CD14-positive monocyte (primary cell): ENCODE results near the gene POLR2J2. TPM values are rescaled to one million over a fixed set of nuclear protein-coding genes. Genes with fewer than 3 reads are reported as not detected.
"Not testable (repeated sequence)": the region's sequence is repeated elsewhere in the genome, so short reads cannot be mapped to it uniquely, and the experiment has no call there.

Source experiments
- DNase-seq, 3 donors: peaks; one replicate each; pipeline ENCODE4 v3.0.0-alpha.2; 2011 to 2022
- H2AFZ ChIP-seq: 2 replicates; pipeline ENCODE4 v1.6.0; 2012; ENCODE audit warnings: mild to moderate bottlenecking, low read depth, low read length, inconsistent platforms; ENCODE audit not compliant: insufficient read depth, poor library complexity, severe bottlenecking
- H3K27ac ChIP-seq, 2 donors: 1 replicate in 1 of 2; 2 replicates in 1 of 2; pipeline ENCODE4 v1.5.1; 2012 to 2013; ENCODE audit warnings: low read length in 2 of 2, control low read depth in 1 of 2, inconsistent platforms in 1 of 2, low read depth in 1 of 2, mild to moderate bottlenecking in 1 of 2
- H3K27me3 ChIP-seq, 2 donors: one replicate each; pipeline versions ENCODE4 v1.6.0 to v1.6.1; 2011 to 2013; ENCODE audit warnings: low read length in 2 of 2; ENCODE audit not compliant: control insufficient read depth in 2 of 2, insufficient read depth in 2 of 2
- H3K36me3 ChIP-seq, 2 donors: replicated peaks in 1 of 2; 1 replicate in 1 of 2; 2 replicates in 1 of 2; pipeline versions ENCODE4 v1.5.1 to v1.6.1; 2012 to 2013; ENCODE audit warnings: low read length in 2 of 2, control low read depth in 1 of 2, inconsistent platforms in 1 of 2, mild to moderate bottlenecking in 1 of 2; ENCODE audit not compliant: insufficient read depth in 2 of 2, control insufficient read depth in 1 of 2
- H3K4me1 ChIP-seq, 2 donors: 1 replicate in 1 of 2; 2 replicates in 1 of 2; pipeline versions ENCODE4 v1.5.1 to v1.6.1; 2012 to 2013; ENCODE audit warnings: low read length in 2 of 2, control low read depth in 1 of 2, inconsistent platforms in 1 of 2, mild to moderate bottlenecking in 1 of 2, moderate library complexity in 1 of 2; ENCODE audit not compliant: insufficient read depth in 2 of 2, control insufficient read depth in 1 of 2
- H3K4me2 ChIP-seq: replicated peaks from 2 replicates; pipeline ENCODE3; 2012; ENCODE audit warnings: low read length, moderate library complexity, mild to moderate bottlenecking; ENCODE audit not compliant: poor library complexity, severe bottlenecking; ENCODE audit errors: extremely low read depth
- H3K4me3 ChIP-seq, 3 experiments: fragments of 200-600 bp in 1 of 3; sonication (generic) in 1 of 3; replicated peaks in 1 of 3; 1 replicate in 2 of 3; 2 replicates in 1 of 3; pipeline ENCODE4 v1.5.1; 2011 to 2013; ENCODE audit warnings: low read length in 3 of 3, mild to moderate bottlenecking in 3 of 3, control low read depth in 2 of 3, low read depth in 2 of 3, inconsistent platforms in 1 of 3, moderate library complexity in 1 of 3
- H3K79me2 ChIP-seq: 2 replicates; pipeline ENCODE4 v1.6.0; 2012; ENCODE audit warnings: mild to moderate bottlenecking, control low read depth, inconsistent platforms, low read length, moderate library complexity; ENCODE audit not compliant: insufficient read depth
- H3K9ac ChIP-seq: 2 replicates; pipeline ENCODE4 v1.6.0; 2017; ENCODE audit warnings: low read length, mild to moderate bottlenecking; ENCODE audit not compliant: insufficient read depth, poor library complexity, severe bottlenecking
- H3K9me3 ChIP-seq, 2 donors: replicated peaks in 1 of 2; 1 replicate in 1 of 2; 2 replicates in 1 of 2; pipeline versions ENCODE4 v1.5.1 to v1.6.1; 2012 to 2013; ENCODE audit warnings: low read length in 2 of 2, control low read depth in 1 of 2; ENCODE audit not compliant: control insufficient read depth in 1 of 2, insufficient read depth in 1 of 2
- H4K20me1 ChIP-seq: 2 replicates; pipeline ENCODE4 v1.6.0; 2012; ENCODE audit warnings: mild to moderate bottlenecking, low read length, control low read depth, moderate library complexity; ENCODE audit not compliant: insufficient read depth
- H3K27ac Mint-ChIP-seq, 7 donors: one replicate each; pipeline ENCODE4 v1.8.0; 2020; ENCODE audit warnings: mild to moderate bottlenecking in 7 of 7, mixed read lengths in 7 of 7, moderate library complexity in 6 of 7, inconsistent platforms in 2 of 7
- H3K27me3 Mint-ChIP-seq, 3 donors: one replicate each; pipeline ENCODE4 v1.8.0; 2021 to 2022; ENCODE audit warnings: low read depth in 3 of 3, mild to moderate bottlenecking in 3 of 3, mixed read lengths in 3 of 3, moderate library complexity in 3 of 3, inconsistent platforms in 1 of 3
- H3K36me3 Mint-ChIP-seq, 2 donors: one replicate each; pipeline ENCODE4 v1.8.0; 2020; ENCODE audit warnings: mixed read lengths in 2 of 2, inconsistent platforms in 1 of 2, mild to moderate bottlenecking in 1 of 2
- H3K4me1 Mint-ChIP-seq: one replicate; pipeline ENCODE4 v1.8.0; 2020; ENCODE audit warnings: mild to moderate bottlenecking, mixed read lengths
- H3K4me3 Mint-ChIP-seq, 2 donors: one replicate each; pipeline ENCODE4 v1.8.0; 2020; ENCODE audit warnings: mild to moderate bottlenecking in 2 of 2, mixed read lengths in 2 of 2, moderate library complexity in 1 of 2
- H3K9me3 Mint-ChIP-seq, 7 donors: one replicate each; pipeline ENCODE4 v1.8.0; 2020 to 2022; ENCODE audit warnings: mixed read lengths in 7 of 7, mild to moderate bottlenecking in 6 of 7, moderate library complexity in 6 of 7, inconsistent platforms in 2 of 7
- WGBS: methylation state at CpG from one replicate; pipeline ENCODE4 v1.1.5; 2013; ENCODE audit warnings: missing lambda C conversion rate; ENCODE audit not compliant: insufficient coverage; 5-methylcytosine and 5-hydroxymethylcytosine counted together
- intact Hi-C, 2 donors: fragments of 100-400 bp; cut with micrococcal nuclease; formaldehyde crosslinking; loops; one replicate each; pipeline versions ENCODE4 v1.15.0 to v1.15.1; 2023
- polyA plus RNA-seq, 3 donors: library from polyadenylated mRNA; depleted of rRNA in 1 of 3; unstranded in 2 of 3; stranded (reverse) in 1 of 3; fragments of 300-500 nt in 2 of 3; fragments of >200 nt in 1 of 3; fragmentation: Illumina TruSeq in 2 of 3; gene quantifications; 1 replicate in 2 of 3; 2 replicates in 1 of 3; pipeline ENCODE4 v1.2.3, GENCODE V29; 2012 to 2021

Gene POLR2J2
- polyA plus RNA-seq, 3 donors: 1.1 to 5.5 (median 1.2) TPM

DNA sequence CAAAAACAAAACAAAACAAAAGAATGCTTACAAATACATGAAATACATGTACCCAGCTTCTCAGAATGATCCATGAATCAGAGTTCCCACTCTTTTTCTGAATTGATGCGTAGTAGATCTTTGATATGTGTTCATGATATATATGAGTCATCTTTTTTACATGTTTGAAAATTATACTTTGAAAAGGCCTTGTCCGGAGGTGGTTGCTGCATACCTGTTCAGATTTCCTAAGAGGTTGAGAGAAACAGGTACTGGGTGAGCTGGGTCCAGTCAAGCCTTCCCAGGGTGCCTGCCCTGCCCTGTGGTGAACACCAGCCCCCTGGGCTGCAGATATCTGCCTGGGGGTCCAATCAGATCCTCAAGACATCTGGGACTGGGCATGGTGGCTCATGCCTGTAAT lies 4.1 kb upstream of the POLR2J2 start:
- H3K36me3 Mint-ChIP-seq, H3K36me3 ChIP-seq, H3K4me2 ChIP-seq, H3K4me1 ChIP-seq, H3K27me3 ChIP-seq, H3K9me3 ChIP-seq, H3K4me3 ChIP-seq, H3K9ac ChIP-seq, H3K9me3 Mint-ChIP-seq, H3K4me1 Mint-ChIP-seq, H2AFZ ChIP-seq, H3K4me3 Mint-ChIP-seq, H3K27me3 Mint-ChIP-seq, H4K20me1 ChIP-seq, H3K27ac ChIP-seq, intact Hi-C loops, DNase-seq, H3K27ac Mint-ChIP-seq, H3K79me2 ChIP-seq: not testable (repeated sequence)
- WGBS: no CpG with 5 or more reads among the region's 2 CpGs

DNA sequence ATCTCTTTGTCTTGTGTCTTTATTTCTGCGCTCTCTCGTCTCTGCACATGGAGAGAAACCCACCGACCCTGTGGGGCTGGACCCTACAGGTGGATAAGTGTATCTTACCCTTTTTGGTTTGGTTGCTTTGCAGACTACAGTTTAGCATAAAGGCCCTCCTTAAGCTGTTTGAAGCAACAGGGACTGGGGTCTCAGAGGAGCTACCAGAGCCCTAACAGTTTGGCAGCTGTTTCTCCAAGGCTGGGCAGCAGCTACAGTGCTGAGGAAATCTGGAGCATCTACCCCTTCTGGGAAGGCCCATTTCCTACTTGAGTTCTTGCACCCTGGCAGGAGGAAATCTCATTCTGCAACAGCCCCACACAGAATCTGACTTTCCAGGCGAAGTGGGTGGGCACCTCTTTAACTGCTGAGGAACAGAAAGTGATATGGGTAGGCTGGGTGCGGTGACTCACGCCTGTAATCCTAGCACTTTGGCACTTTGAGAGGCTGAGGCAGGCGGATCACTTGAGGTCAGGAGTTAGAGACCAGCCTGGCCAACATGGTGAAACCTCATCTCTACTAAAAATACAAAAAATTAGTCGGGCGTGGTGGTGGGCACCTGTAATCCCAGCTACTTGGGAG lies 2.1 kb upstream of the POLR2J2 start:
- H3K36me3 ChIP-seq: not testable (repeated sequence)

DNA sequence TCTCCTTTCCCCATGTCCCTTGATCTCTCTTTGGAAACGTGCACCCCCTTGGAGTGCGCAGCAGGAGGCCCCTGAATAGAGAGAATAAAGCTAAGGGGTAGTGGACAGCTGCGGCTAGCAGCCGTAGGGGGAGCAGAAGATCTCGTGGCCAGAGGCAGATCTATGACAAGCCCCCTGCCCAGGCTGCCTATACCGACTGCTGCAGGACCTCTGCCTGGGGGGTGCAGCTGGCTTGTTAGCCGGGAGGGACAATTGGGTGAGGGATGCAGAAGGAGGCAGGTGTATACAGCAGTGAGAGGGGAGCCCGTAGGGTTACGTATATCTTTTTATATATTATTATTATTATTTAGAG lies 469 bp upstream of the POLR2J2 start:
- H3K4me2 ChIP-seq, H3K9me3 Mint-ChIP-seq, H3K27me3 ChIP-seq, H3K36me3 Mint-ChIP-seq, H3K4me3 Mint-ChIP-seq, H2AFZ ChIP-seq, H3K27ac ChIP-seq, DNase-seq, H4K20me1 ChIP-seq, H3K27me3 Mint-ChIP-seq, H3K9ac ChIP-seq, H3K4me3 ChIP-seq, H3K9me3 ChIP-seq, H3K27ac Mint-ChIP-seq, intact Hi-C loops, H3K4me1 ChIP-seq, H3K4me1 Mint-ChIP-seq, H3K36me3 ChIP-seq, H3K79me2 ChIP-seq: not testable (repeated sequence)
- WGBS: no CpG with 5 or more reads among the region's 9 CpGs

More for the DNA sequence above, 2.1 kb upstream of the POLR2J2 start:
- H3K27me3 Mint-ChIP-seq, H3K4me3 ChIP-seq, H3K9me3 Mint-ChIP-seq, H3K4me1 Mint-ChIP-seq, H3K27ac Mint-ChIP-seq, H3K79me2 ChIP-seq, H3K4me2 ChIP-seq, intact Hi-C loops, DNase-seq, H3K27me3 ChIP-seq, H3K27ac ChIP-seq, H3K36me3 Mint-ChIP-seq, H2AFZ ChIP-seq, H3K9ac ChIP-seq, H3K9me3 ChIP-seq, H3K4me1 ChIP-seq, H4K20me1 ChIP-seq, H3K4me3 Mint-ChIP-seq: not testable (repeated sequence)
- no CpG with 5 or more reads among the region's 9 CpGs for WGBS

DNA sequence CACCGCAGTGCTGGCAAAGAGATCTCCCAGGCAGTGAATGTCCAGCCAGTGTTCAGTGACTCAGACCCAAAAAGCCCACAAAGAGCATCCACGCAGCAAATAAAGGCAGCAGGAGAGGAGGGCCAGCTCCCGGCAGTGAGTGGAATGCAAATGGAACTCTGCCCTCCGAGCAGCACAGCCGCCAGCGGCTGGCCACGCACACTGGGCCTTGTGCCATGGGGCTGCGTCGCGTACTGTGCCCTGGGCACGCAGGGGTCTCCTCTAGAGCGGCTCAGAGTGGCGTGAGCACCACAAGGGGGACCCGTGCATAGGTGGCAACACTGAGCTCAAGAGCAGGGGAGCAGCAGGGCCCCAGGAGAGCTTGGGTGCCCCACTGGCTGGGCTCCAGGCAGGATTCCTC lies 3.9 kb downstream of the POLR2J2 start:
- H3K27me3 Mint-ChIP-seq, H3K9me3 Mint-ChIP-seq: not testable (repeated sequence)

More for the DNA sequence above, 3.9 kb downstream of the POLR2J2 start:
- H3K4me3 Mint-ChIP-seq, H2AFZ ChIP-seq, H3K36me3 ChIP-seq, H3K27ac ChIP-seq, H3K36me3 Mint-ChIP-seq, H3K79me2 ChIP-seq, H3K4me1 Mint-ChIP-seq, H3K4me3 ChIP-seq, H3K4me2 ChIP-seq, H3K27ac Mint-ChIP-seq, DNase-seq, H3K27me3 ChIP-seq, intact Hi-C loops, H4K20me1 ChIP-seq, H3K4me1 ChIP-seq, H3K9ac ChIP-seq, H3K9me3 ChIP-seq: not testable (repeated sequence)
- no CpG with 5 or more reads among the region's 14 CpGs for WGBS
